HG03469 (cell line): ENCODE data around the gene ZNF423.
A peak's percentile ranks its signal among the peaks of the same experiment; 100 is the strongest.

Experiments used
- ATAC-seq: cut with Tn5 transposase; IDR thresholded peaks from one replicate; pipeline ENCODE4 v1.9.1; 2021; ENCODE audit warnings: mild to moderate bottlenecking, moderate library complexity, moderate number of reproducible peaks; ENCODE audit not compliant: unreplicated experiment

Gene ZNF423

GRCh38 chr16:49456763-49457162 is 399.1 kb downstream of the ZNF423 start:
- ATAC-seq, result no peak

DNA sequence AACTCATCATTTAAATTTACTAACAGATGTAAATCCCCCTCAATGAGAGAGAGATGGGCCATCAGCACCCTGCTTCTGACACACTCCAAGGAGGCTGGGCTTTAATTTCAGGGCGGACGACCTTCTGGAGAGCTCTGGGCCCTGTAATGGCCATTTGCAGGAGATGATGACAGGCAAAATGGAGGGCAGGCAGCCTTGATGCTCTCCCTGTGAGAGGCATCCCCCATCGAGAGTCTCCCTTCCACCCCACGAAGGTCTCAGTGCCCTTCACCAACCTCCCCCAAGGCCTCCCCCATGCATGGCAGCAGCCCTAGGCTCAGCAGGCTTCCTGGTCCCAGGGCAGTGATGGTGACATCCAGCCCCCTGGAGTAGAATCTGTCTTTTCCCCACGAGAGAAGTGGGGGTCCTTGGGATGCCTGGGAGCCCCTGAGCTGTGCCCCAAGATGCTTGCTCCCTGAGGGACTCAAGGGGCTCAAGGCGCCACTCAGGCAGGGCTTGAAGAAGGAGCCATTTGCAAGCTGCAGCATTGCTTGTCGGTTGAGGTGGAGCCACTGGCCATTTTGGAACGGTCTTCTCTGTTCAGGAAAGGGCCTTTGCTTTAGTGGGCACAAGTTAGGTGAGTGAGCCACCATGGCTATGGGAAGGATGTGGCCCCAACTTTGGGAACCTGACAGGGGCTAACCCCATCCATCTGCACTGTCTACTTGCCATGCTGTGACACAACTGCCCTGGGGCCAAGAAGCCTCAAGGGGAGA is 399.7 kb downstream of the ZNF423 start:
- ATAC-seq, result no peak

- ATAC-seq, result no peak
Observed at GRCh38 chr16:49455181-49455990, 400.5 kb downstream of the ZNF423 start.

- ATAC-seq, result no peak
Observed at GRCh38 chr16:49454426-49455180, 401.3 kb downstream of the ZNF423 start.

GRCh38 chr16:49453983-49454382 is 401.9 kb downstream of the ZNF423 start:
- ATAC-seq, result no peak

DNA sequence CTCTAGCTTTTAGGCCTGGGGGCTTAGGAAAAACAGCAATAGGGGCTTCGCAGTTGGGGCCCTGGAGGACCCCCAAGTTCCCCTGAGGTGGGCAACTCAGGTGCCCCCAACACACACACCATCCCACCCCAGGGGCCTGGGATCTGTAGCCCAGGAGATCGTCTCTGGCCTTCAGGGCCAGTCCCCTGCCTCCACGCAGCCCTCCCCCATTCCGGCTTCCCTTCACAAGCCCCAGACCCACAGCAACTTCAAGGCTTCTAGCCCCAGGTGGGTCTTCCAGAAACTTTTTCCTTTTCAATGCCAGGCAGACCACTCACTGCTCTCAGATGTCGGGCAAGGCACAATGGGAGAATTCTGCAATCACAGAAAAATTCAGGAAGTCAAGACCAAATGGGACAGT is 402.9 kb downstream of the ZNF423 start:
- ATAC-seq, result no peak

DNA sequence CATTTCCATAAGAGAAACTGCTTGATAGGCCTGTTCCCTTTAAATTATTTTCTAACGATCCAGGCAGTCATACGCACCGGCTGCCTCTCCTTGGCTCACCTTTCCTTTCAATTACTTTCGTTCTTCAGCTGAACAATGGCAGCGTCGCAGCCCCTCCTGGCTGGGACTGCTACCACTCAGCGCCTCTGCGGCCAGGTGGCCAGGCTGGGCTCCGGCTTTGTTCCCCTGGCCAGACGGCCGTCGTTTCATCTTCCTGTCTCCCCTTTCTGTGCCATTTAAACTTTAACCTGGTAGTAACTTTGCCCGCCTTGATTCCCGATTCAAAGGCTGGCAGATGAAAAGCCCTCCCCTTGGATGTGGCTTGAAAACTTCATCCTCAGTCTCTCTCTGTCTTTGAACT is 403.3 kb downstream of the ZNF423 start:
- ATAC-seq, result no peak

DNA sequence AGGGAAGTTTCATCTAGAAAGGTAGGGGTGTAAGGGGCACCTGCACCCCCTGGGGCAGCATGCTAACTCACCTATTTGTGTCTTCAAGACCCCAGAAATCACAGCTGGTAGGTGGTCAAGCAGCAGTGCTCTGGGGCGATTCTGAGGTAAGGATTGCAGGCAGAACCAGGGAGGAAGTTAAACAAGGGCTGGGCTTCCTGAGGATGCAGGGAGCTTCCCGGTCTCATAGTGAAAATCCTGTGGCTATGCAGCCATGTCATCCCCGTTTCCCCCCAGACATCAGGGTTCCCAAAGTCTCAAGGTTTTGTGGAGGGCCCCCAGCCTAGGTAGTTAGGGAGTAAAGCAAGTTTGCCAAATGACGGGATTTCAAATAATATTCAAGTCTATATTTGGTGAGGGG is 403.8 kb downstream of the ZNF423 start:
- no peak for ATAC-seq

GRCh38 chr16:49446805-49447204 is 409.1 kb downstream of the ZNF423 start:
- no peak for ATAC-seq

- ATAC-seq, result no peak
Observed at GRCh38 chr16:49443576-49443975, 412.3 kb downstream of the ZNF423 start.

- no peak for ATAC-seq
Observed at GRCh38 chr16:49442805-49443204, 413.1 kb downstream of the ZNF423 start.

DNA sequence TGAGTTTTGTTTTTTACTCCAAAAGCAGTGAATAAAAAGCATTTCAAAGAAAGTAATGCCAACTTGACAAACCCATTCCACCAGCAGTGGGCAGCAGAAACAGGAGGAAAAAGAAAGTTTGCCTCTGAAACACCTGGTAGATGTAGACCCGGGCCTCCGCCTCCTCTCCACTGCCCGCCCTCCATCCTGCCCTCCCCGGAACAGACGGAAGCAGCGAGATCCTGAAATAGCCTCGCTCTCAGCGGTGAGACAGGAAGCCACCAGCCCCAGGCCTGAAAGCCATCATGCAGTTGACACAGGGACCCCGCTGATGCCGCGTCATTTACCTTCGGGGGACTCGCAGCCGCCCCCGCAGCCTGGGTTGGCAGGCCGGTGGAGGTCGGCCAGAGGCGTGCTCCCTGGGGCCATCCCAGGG is 414.5 kb downstream of the ZNF423 start:
- ATAC-seq, result peak; percentile 92

GRCh38 chr16:49440156-49441065 is 415.5 kb downstream of the ZNF423 start:
- no peak for ATAC-seq

- no peak for ATAC-seq
Observed at GRCh38 chr16:49439676-49440075, 416.2 kb downstream of the ZNF423 start.

GRCh38 chr16:49439050-49439449 is 416.9 kb downstream of the ZNF423 start:
- no peak for ATAC-seq
